Keratinocyte (primary cell): ENCODE measurements around the gene CLBA1. TPM values are rescaled to one million over a fixed set of nuclear protein-coding genes. Genes with fewer than 3 reads are reported as not detected.

Source experiments
- DNase-seq: peaks from one replicate; pipeline ENCODE4 v3.0.0-alpha.2; 2011; ENCODE audit warnings: low read depth, missing footprints, low spot score
- FAIRE-seq: peaks from 2 replicates; lab custom pipeline; 2011; peaks lifted over from hg19 to GRCh38; lab: Jason Lieb, UNC
- H2AFZ ChIP-seq: 2 replicates; pipeline ENCODE4 v1.6.0; 2012; ENCODE audit warnings: low read length, control low read depth, inconsistent platforms; ENCODE audit not compliant: control insufficient read depth
- H3K27ac ChIP-seq: 2 replicates; pipeline ENCODE4 v1.5.1; 2011; ENCODE audit warnings: low read length; ENCODE audit not compliant: control insufficient read depth, insufficient read depth
- H3K27me3 ChIP-seq: 3 replicates; pipeline ENCODE4 v1.6.0; 2011; ENCODE audit warnings: low read length; ENCODE audit not compliant: control insufficient read depth, insufficient read depth; ENCODE audit errors: extremely low read depth
- H3K36me3 ChIP-seq, 2 experiments: 2 replicates in 1 of 2; 3 replicates in 1 of 2; pipeline ENCODE4 v1.5.1; 2011; ENCODE audit warnings: low read length in 2 of 2, mild to moderate bottlenecking in 1 of 2; ENCODE audit not compliant: control insufficient read depth in 2 of 2, insufficient read depth in 2 of 2; ENCODE audit errors: extremely low read depth in 1 of 2
- H3K4me1 ChIP-seq: 3 replicates; pipeline ENCODE4 v1.5.1; 2011; ENCODE audit warnings: low read length; ENCODE audit not compliant: control insufficient read depth, insufficient read depth; ENCODE audit errors: extremely low read depth
- H3K4me2 ChIP-seq: 3 replicates; pipeline ENCODE4 v1.6.0; 2011; ENCODE audit warnings: low read depth, low read length; ENCODE audit not compliant: control insufficient read depth, insufficient read depth; ENCODE audit errors: extremely low read depth
- H3K4me3 ChIP-seq, 3 experiments: fragments of 200-600 bp in 1 of 3; sonication (generic) in 1 of 3; 2 replicates in 2 of 3; 3 replicates in 1 of 3; pipeline ENCODE4 v1.5.1; 2011 to 2016; ENCODE audit warnings: low read length in 3 of 3, mild to moderate bottlenecking in 3 of 3, control low read depth in 2 of 3, inconsistent platforms in 1 of 3, low read depth in 1 of 3, mixed read lengths in 1 of 3, mixed run types in 1 of 3, moderate library complexity in 1 of 3; ENCODE audit not compliant: control insufficient read depth in 2 of 3, insufficient read depth in 2 of 3; ENCODE audit errors: extremely low read depth in 1 of 3
- H3K79me2 ChIP-seq: 2 replicates; pipeline ENCODE4 v1.6.0; 2012; ENCODE audit warnings: low read length; ENCODE audit not compliant: control insufficient read depth, insufficient read depth
- H3K9ac ChIP-seq: 3 replicates; pipeline ENCODE4 v1.6.0; 2011; ENCODE audit warnings: low read length; ENCODE audit not compliant: control insufficient read depth, insufficient read depth; ENCODE audit errors: extremely low read depth
- H3K9me1 ChIP-seq: 3 replicates; pipeline ENCODE4 v1.6.0; 2011; ENCODE audit warnings: low read length; ENCODE audit not compliant: control insufficient read depth, insufficient read depth; ENCODE audit errors: extremely low read depth
- H3K9me3 ChIP-seq: 2 replicates; pipeline ENCODE4 v1.5.1; 2012; ENCODE audit warnings: low read depth, low read length; ENCODE audit not compliant: control insufficient read depth
- H4K20me1 ChIP-seq: 3 replicates; pipeline ENCODE4 v1.6.0; 2011; ENCODE audit warnings: low read length; ENCODE audit not compliant: control insufficient read depth, insufficient read depth; ENCODE audit errors: extremely low read depth
- EZH2 ChIP-seq: IDR thresholded peaks from one replicate; pipeline ENCODE4 v1.6.1; 2012; ENCODE audit warnings: inconsistent platforms, mild to moderate bottlenecking, low read length, moderate library complexity
- dilution Hi-C: fragments of 300-500 bp; cut with MboI; formaldehyde crosslinking; loops from one replicate; pipeline ENCODE4 v1.7.0; 2020; ENCODE audit warnings: low sequenced_read_pairs; ENCODE audit not compliant: extremely low pct_ligation_motif_present
- polyA plus RNA-seq, 5 experiments: library from polyadenylated mRNA; depleted of rRNA in 3 of 5; stranded (reverse) in 3 of 5; stranded (forward) in 1 of 5; unstranded in 1 of 5; fragments of >200 nt; gene quantifications; 1 replicate in 1 of 5; 2 replicates in 3 of 5; 3 replicates in 1 of 5; pipeline versions ENCODE4 v1.2.1 to v1.2.3, GENCODE V29; 2011 to 2012; ENCODE audit warnings: missing spikeins in 2 of 5, low read depth in 1 of 5, low replicate concordance in 1 of 5
- TF ChIP-seq, protein P1 (sequence below), 3 experiments: IDR thresholded peaks in 1 of 3; conservative IDR thresholded peaks in 1 of 3; optimal IDR thresholded peaks in 1 of 3; 2 replicates in 2 of 3; 3 replicates in 1 of 3; pipeline versions ENCODE3 to v1.5.1; 2011; ENCODE audit warnings: low read length in 3 of 3, mild to moderate bottlenecking in 3 of 3, moderate library complexity in 2 of 3, control low read depth in 1 of 3, inconsistent platforms in 1 of 3; ENCODE audit not compliant: insufficient read depth in 2 of 3; ENCODE audit errors: extremely low read depth in 1 of 3

The CLBA1 gene
- polyA plus RNA-seq, 1 donor (not counting 4 experiments of a cell fraction or from before 2014, with no cell fraction given), result 8.6 TPM

DNA sequence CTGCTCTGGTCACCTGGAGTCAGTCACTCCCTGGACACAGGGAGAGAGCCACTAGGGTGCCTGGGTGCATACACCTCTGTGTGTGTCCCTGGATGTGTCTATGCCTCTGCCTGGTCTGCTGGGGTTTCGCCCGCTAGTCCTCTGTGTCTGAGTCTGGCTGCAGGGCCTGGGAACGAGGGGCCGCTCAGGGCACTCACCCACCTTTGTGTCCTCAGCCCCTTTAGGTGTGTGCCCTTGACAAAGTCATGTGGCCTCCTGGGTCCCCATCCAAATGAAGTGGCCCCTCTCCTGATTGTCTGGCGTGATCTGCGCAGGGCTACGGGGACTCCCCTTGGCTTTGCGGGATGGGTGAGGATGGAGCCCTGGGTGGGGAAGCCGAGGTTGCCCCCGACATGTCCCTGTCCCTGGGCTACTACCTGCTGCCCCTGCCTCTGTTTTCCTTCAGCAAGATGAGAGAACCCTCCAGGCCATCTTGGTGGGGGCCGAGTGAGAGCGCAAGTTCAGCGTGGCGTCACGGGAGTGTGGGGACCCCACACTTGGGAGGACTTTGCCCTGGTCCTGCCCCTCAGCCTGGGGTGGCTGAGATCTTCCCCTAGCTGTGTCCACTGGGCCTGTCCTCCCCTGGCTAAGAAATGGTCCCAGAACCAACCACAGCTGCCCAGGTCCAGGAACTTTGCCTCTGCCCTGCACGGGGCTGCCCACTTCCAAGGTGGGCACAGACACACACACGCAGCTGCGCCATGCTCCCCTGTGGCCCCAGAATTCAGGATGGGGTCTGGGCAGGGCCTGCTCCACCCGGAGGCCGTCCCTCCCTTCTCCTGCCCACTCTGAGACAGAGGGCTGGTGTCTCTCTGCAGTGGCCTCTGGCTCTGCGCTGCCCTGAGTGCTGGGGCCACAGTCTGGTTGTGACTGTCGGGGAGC lies 4.7 kb upstream of the CLBA1 start:
- no peak for DNase-seq
- Histone ChIP-seq H3K4me1 (peaks cover 27% of the 10 kb centered on the region), H2AFZ (no peak overlapping the region), H3K4me2 (no peak overlapping the region), H3K79me2 (peaks cover 8% of the 10 kb centered on the region), H3K9me3 (no peaks in the 10 kb centered on the region), H3K9me1 (no peaks in the 10 kb centered on the region), H3K4me3 (no peak overlapping the region), H3K9ac (no peak overlapping the region), H3K27me3 (no peaks in the 10 kb centered on the region), H3K36me3 (no peaks in the 10 kb centered on the region), H3K27ac (no peak overlapping the region), H4K20me1 (peaks cover 3% of the 10 kb centered on the region)
- no peak for FAIRE-seq
- dilution Hi-C loops, result no loop called here
- TF ChIP-seq EZH2, result no peak
- TF ChIP-seq, protein P1, sequence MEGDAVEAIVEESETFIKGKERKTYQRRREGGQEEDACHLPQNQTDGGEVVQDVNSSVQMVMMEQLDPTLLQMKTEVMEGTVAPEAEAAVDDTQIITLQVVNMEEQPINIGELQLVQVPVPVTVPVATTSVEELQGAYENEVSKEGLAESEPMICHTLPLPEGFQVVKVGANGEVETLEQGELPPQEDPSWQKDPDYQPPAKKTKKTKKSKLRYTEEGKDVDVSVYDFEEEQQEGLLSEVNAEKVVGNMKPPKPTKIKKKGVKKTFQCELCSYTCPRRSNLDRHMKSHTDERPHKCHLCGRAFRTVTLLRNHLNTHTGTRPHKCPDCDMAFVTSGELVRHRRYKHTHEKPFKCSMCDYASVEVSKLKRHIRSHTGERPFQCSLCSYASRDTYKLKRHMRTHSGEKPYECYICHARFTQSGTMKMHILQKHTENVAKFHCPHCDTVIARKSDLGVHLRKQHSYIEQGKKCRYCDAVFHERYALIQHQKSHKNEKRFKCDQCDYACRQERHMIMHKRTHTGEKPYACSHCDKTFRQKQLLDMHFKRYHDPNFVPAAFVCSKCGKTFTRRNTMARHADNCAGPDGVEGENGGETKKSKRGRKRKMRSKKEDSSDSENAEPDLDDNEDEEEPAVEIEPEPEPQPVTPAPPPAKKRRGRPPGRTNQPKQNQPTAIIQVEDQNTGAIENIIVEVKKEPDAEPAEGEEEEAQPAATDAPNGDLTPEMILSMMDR (optimal IDR thresholded peaks at IDR 0.05 in 1 of 3, IDR thresholded peaks at IDR 0.05 in 1 of 3, conservative IDR thresholded peaks at IDR 0.05 in 1 of 3; ENCODE audit: extremely low read depth in 1 of 3, insufficient read depth in 2 of 3, low read length in 3 of 3), result no peak

DNA sequence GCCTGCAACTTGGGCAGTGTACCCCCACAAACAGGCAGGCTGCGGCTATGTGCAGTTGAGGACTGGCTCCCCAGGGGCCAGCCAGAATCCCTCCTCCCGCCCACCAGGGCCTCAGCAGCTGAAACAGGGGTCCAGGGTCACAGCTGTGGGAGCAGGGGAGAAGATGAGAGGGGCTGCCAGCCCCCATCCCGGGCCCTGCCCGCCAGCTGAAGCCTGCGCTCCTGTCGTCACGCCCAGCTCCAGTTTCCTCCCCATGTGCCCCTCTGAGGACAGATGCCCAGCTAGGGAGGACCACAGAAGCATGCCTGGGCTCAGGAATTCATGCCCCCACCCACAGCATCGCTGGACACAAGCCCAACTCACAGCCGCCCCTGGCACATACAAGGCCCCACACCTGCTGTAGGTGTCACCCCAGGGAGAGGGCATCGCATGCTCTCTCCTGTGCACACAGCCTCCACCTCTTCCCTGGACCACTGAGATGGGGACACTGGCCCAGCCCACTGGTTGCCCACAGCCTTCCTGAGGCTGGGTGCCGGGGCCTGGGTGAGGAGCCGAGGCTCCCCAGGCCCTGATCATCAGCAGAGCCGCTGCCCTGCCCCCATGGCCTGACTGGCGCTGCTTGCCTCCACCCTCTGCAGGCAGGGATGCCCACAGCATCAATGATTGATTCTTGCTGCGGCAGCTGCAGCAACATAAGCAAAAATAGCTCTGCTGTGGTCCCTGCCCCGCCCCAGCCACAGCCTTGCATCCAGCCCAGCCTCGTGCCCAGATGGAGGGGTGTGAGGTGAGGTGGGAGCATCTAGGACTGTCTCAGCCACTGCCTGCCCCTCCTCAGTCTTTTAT lies 3.7 kb upstream of the CLBA1 start:
- H3K9me1 ChIP-seq, result no peaks in the 10 kb centered on the region
- no peak overlapping the region for H2AFZ ChIP-seq
- FAIRE-seq (no peak), DNase-seq (no peak)
- H3K4me2 ChIP-seq, result no peak overlapping the region
- H3K4me3 ChIP-seq, result no peak overlapping the region
- peaks cover 24% of the 10 kb centered on the region for H3K4me1 ChIP-seq
- dilution Hi-C loops, result no loop called here
- H3K27ac ChIP-seq, result no peak overlapping the region
- no peak overlapping the region for H3K9ac ChIP-seq
- peaks cover 10% of the 10 kb centered on the region for H3K79me2 ChIP-seq
- H3K27me3 ChIP-seq, result no peaks in the 10 kb centered on the region
- TF ChIP-seq, protein P1 (optimal IDR thresholded peaks at IDR 0.05 in 1 of 3, IDR thresholded peaks at IDR 0.05 in 1 of 3, conservative IDR thresholded peaks at IDR 0.05 in 1 of 3; ENCODE audit: extremely low read depth in 1 of 3, insufficient read depth in 2 of 3, low read length in 3 of 3), result no peak
- no peak for TF ChIP-seq EZH2
- no peaks in the 10 kb centered on the region for H4K20me1 ChIP-seq
- H3K36me3 ChIP-seq, result no peaks in the 10 kb centered on the region
- no peaks in the 10 kb centered on the region for H3K9me3 ChIP-seq
